A549 treated with CpdA at 1 μM for 4 hours (cell line): ENCODE measurements around the gene HNRNPA0. TPM values are rescaled to one million over a fixed set of nuclear protein-coding genes. Genes with fewer than 3 reads are reported as not detected.

Source experiments
- total RNA-seq: library from RNA; stranded (reverse); fragments of 200-300 nt; extraction: Qiagen RNA extraction; gene quantifications from 5 replicates; pipeline ENCODE4 v1.2.3, GENCODE V29; 2022; ENCODE audit warnings: low read depth

Gene HNRNPA0
- total RNA-seq: 45.7 to 53.5 TPM (median 52.3 TPM) in 5 replicates

GRCh38 chr5:137754188-137754960 is at the start of gene HNRNPA0:
Gene HNRNPA0 (minus strand): TSS chr5:137754363. CDS start chr5:137754066, 297 bp downstream.

GRCh38 chr5:137735555-137736284 is 18.4 kb downstream of the HNRNPA0 start, which contains the start of gene KLHL3:
Gene KLHL3 (minus strand): TSS chr5:137736089. CDS start chr5:137735646, 443 bp downstream.

Other genes with a start within 250 kb of the HNRNPA0 start
- gene KLHL3, start 18.3 kb downstream of the HNRNPA0 start, total RNA-seq: 0.16 to 0.53 TPM (median 0.29 TPM) in 5 replicates
- not detected in 5 replicates for gene MYOT, start 113.5 kb upstream of the HNRNPA0 start, total RNA-seq
- gene PKD2L2, start 135.1 kb upstream of the HNRNPA0 start, total RNA-seq: 0.03 to 0.26 TPM (median 0.05 TPM) in 3 of 5 replicates, not detected in the others